ENCODE measurements around the gene WLS. TPM values are rescaled to one million over a fixed set of nuclear protein-coding genes. Genes with fewer than 3 reads are reported as not detected.

The WLS gene
- total RNA-seq, 2 experiments from 2014 or later: not detected

DNA sequence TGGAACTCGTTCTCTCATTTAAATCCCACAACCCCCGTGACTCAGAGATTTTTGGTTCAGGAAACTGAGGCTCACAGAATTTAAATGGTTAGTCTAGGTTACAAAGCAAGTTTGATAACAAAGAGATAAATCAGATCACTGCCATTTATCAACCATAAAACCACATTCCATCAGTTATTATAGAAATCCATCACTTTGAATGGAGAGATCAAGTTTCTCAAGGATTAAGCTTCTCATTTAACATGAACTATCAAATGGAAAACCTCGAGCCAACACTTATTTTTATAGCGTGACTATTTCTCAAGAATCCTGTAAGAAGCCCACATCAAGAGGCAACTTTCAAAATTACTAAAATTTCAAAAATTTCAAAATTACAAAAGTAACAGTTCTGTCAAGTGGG is 11.9 kb downstream of the WLS start:
- Mint-ChIP-seq H3K27ac (no peak overlapping the region), H3K4me1 (no peaks in the 10 kb centered on the region), H3K4me3 (no peak overlapping the region), H3K36me3 (ENCODE audit: low read depth) (no peaks in the 10 kb centered on the region), H3K9me3 (no peaks in the 10 kb centered on the region), H3K27me3 (peaks cover 2% of the 10 kb centered on the region)
- DNase-seq: no peak
- CTCF ChIA-PET: no interaction called here
- POLR2A ChIA-PET: no interaction called here

DNA sequence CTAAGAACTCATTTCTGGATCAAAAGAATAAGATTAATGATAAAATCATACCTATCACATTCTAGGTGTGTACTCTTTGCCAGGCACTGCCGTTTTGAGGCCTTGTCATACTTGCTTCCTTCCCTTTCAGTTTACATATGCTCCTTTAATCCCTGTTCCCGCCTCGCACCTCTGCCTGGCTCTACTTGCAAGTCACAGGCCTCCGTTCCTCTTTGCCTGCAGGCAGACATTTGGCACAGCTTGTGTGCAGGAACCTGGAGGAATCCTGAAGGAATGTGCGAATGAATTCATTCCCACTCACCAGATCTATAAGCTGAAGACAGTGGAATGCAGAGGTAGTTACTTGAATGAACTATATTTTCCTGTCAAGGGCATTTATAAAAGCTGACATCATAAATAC is 13.8 kb downstream of the WLS start:
- no peaks in the 10 kb centered on the region for H3K36me3 Mint-ChIP-seq (ENCODE audit: low read depth)
- ChIA-PET CTCF (no interaction called here), POLR2A (no interaction called here)
- peaks cover 2% of the 10 kb centered on the region for H3K27me3 Mint-ChIP-seq
- no peak for DNase-seq
- no peak overlapping the region for H3K27ac Mint-ChIP-seq
- H3K4me3 Mint-ChIP-seq: no peak overlapping the region
- H3K9me3 Mint-ChIP-seq: no peaks in the 10 kb centered on the region
- H3K4me1 Mint-ChIP-seq: no peaks in the 10 kb centered on the region

DNA sequence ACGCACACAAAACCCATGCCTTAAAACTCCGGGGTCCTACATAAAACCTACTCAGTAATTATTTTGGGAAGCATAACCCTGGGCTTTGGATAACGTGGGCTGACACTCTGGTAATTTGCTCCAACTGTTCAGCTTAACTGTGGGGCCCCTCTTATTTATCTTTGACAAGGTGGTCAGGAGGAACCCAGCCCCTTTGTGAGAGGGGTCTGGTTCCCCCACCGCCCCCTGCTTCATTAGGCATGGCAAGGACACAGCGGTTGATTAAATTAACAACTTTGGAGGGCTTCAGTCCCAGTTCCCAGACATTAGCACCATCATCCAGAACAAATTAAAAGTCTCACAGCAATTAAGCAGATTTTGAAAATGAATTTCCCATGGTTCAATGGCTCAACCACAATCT is 14.7 kb downstream of the WLS start:
- peaks cover 2% of the 10 kb centered on the region for H3K27me3 Mint-ChIP-seq
- H3K4me3 Mint-ChIP-seq: no peak overlapping the region
- ChIA-PET CTCF (no interaction called here), POLR2A (no interaction called here)
- H3K27ac Mint-ChIP-seq: no peak overlapping the region
- H3K9me3 Mint-ChIP-seq: no peaks in the 10 kb centered on the region
- DNase-seq: no peak
- H3K36me3 Mint-ChIP-seq (ENCODE audit: low read depth): no peaks in the 10 kb centered on the region
- no peaks in the 10 kb centered on the region for H3K4me1 Mint-ChIP-seq

DNA sequence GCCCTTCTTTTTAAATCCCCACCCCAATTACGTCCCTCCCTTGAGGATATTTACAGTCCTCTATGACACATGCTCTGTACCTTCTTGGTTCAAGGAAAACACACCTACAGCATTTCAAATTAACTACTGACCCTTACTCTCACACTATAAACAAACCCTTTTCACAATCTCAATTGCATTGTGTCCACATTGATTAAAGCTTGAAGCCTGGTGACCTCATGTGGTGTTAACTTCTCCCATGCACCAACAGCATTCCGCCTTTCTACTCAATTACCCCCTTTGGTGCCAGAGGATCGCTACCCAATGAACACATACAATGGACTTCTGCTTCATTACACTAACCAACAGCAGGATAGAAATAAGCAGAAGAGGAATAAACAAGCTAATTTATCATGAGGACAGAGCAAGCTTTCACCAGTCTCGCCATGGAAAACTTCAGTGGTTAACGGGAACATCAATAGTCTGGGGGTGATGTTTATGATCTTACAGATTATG is 15.2 kb downstream of the WLS start:
- Mint-ChIP-seq H3K9me3 (no peaks in the 10 kb centered on the region), H3K27me3 (peaks cover 2% of the 10 kb centered on the region), H3K27ac (no peak overlapping the region), H3K4me1 (no peaks in the 10 kb centered on the region), H3K36me3 (ENCODE audit: low read depth) (no peaks in the 10 kb centered on the region), H3K4me3 (no peak overlapping the region)
- CTCF ChIA-PET: no interaction called here
- POLR2A ChIA-PET: no interaction called here
- no peak for DNase-seq

DNA sequence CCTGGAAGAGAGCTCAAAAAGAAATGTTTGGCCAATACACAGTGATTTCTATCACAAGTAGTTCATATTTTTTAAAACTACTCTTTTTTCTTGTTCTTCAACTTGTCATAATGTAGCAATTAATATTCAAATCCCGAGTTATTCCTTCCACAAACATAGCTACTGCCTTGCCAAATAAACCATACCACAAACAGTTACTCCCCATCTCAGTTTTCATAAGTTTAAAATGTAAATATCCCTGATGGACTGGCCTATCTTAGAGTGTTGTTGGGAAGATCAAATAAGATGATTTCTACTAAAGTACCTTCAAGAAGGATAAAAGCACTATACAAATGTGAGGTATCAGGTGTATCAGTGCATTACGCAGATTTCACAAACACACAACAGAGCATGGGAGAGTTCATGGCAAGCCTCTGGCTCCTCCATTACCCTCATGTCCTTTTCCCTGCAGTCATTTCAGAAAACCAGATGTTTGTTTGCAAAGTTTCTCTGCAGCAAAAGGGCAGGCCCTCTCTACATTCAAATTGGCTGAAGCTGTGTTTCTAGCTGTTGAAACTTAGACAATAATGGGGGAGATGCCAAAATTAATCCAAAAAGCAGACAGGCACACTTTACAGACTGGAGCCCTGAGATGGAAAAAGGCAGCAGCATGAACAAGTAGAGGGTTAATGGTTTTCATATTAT is 16.1 kb downstream of the WLS start:
- Mint-ChIP-seq H3K27ac (no peak overlapping the region), H3K4me1 (no peaks in the 10 kb centered on the region), H3K4me3 (no peak overlapping the region), H3K9me3 (no peaks in the 10 kb centered on the region), H3K36me3 (ENCODE audit: low read depth) (no peaks in the 10 kb centered on the region), H3K27me3 (peaks cover 2% of the 10 kb centered on the region)
- POLR2A ChIA-PET: no interaction called here
- CTCF ChIA-PET: no interaction called here
- DNase-seq: no peak

DNA sequence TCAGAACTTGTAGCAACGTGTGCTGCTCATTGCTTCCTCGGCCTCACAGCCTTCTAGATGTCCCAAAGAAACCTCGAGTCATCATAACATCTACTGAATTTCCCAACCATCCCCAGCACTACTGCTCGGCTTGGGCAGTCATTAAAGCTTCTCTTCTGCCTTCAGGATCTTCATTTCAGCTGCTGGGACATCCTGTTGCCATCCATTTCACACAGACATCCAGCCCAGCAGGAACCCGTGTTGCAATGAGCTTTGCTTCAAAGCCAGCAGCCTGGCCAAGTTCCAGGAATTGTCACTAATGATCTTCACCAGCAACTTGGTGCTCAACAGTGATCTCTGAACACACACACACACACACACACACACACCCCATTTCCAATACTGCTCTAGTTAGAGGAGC is 18.5 kb downstream of the WLS start:
- no peaks in the 10 kb centered on the region for H3K4me1 Mint-ChIP-seq
- peaks cover 2% of the 10 kb centered on the region for H3K27me3 Mint-ChIP-seq
- CTCF ChIA-PET: no interaction called here
- H3K27ac Mint-ChIP-seq: no peak overlapping the region
- H3K9me3 Mint-ChIP-seq: no peaks in the 10 kb centered on the region
- no peak overlapping the region for H3K4me3 Mint-ChIP-seq
- H3K36me3 Mint-ChIP-seq (ENCODE audit: low read depth): no peaks in the 10 kb centered on the region
- POLR2A ChIA-PET: no interaction called here
- DNase-seq: no peak

DNA sequence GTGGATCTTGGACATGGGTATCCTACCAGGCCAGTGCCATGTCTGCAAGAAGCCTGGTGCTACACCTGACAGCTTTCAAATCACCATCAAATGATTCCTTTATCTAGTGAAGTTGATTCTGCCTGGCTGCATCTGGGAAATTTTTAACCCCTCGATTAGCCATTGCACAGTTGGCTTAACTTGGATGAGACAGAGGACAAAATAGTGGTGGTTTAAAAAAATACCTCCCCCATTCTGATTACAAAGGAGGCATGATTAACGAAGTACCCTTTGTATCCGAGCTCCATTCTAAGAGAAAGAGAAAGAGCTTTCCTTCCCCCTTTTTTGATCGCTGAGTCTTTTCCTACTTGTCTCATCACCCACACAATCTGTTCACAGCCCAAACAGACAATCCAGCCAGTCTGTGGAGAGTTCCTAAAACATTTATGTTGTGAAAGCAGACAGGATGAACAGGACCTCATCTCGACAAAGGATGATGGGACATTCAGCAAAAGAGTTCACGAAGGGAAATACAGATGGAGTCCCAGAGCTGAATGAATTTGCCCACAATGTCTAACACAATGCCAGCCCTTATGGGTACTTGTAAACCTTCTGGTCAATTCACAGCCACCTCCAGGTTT is 20.5 kb downstream of the WLS start:
- Mint-ChIP-seq H3K4me3 (no peak overlapping the region), H3K4me1 (no peaks in the 10 kb centered on the region), H3K27ac (no peak overlapping the region), H3K36me3 (ENCODE audit: low read depth) (no peaks in the 10 kb centered on the region), H3K9me3 (no peaks in the 10 kb centered on the region), H3K27me3 (peaks cover 2% of the 10 kb centered on the region)
- CTCF ChIA-PET: no interaction called here
- no peak for DNase-seq
- POLR2A ChIA-PET: no interaction called here

- CTCF ChIA-PET: no interaction called here
- DNase-seq: no peak
- H3K27me3 Mint-ChIP-seq: no peaks in the 10 kb centered on the region
Measured at GRCh38 chr1:68210829-68211228, 21.5 kb downstream of the WLS start.

GRCh38 chr1:68210027-68210426 is 22.3 kb downstream of the WLS start:
- ChIA-PET CTCF (no interaction called here), POLR2A (no interaction called here)
- Mint-ChIP-seq H3K9me3 (no peaks in the 10 kb centered on the region), H3K4me1 (no peaks in the 10 kb centered on the region), H3K27me3 (no peaks in the 10 kb centered on the region), H3K4me3 (no peak overlapping the region), H3K27ac (no peak overlapping the region), H3K36me3 (ENCODE audit: low read depth) (no peaks in the 10 kb centered on the region)
- no peak for DNase-seq

More at GRCh38 chr1:68210829-68211228, 21.5 kb downstream of the WLS start:
- H3K27ac Mint-ChIP-seq: no peak overlapping the region
- no peaks in the 10 kb centered on the region for H3K36me3 Mint-ChIP-seq (ENCODE audit: low read depth)
- no peaks in the 10 kb centered on the region for H3K4me1 Mint-ChIP-seq
- POLR2A ChIA-PET: no interaction called here
- no peaks in the 10 kb centered on the region for H3K9me3 Mint-ChIP-seq
- H3K4me3 Mint-ChIP-seq: no peak overlapping the region

- Mint-ChIP-seq H3K27ac (no peak overlapping the region), H3K27me3 (no peaks in the 10 kb centered on the region), H3K4me1 (no peaks in the 10 kb centered on the region), H3K4me3 (no peak overlapping the region), H3K36me3 (ENCODE audit: low read depth) (no peaks in the 10 kb centered on the region), H3K9me3 (no peaks in the 10 kb centered on the region)
- ChIA-PET POLR2A (interaction anchor here (0.7 kb wide), 1 partner anchor 1847 kb away, joined by 4 read pairs; no protein-coding TSS in a partner anchor), CTCF (interaction anchor here (0.8 kb wide), 1 partner anchor 9 kb away, joined by 3 read pairs; no protein-coding TSS in a partner anchor)
- DNase-seq: no peak
Measured at GRCh38 chr1:68206848-68207689, 25.3 kb downstream of the WLS start.

- CTCF ChIA-PET: interaction anchor here (0.8 kb wide), 1 partner anchor 8 kb away, joined by 3 read pairs; no protein-coding TSS in a partner anchor
- no peak for DNase-seq
- Mint-ChIP-seq H3K27ac (no peak overlapping the region), H3K4me1 (no peaks in the 10 kb centered on the region), H3K27me3 (no peaks in the 10 kb centered on the region), H3K36me3 (ENCODE audit: low read depth) (no peaks in the 10 kb centered on the region), H3K9me3 (no peaks in the 10 kb centered on the region), H3K4me3 (no peak overlapping the region)
- POLR2A ChIA-PET: no interaction called here
Measured at GRCh38 chr1:68205794-68206358, 26.4 kb downstream of the WLS start.

GRCh38 chr1:68204977-68205630 is 27.2 kb downstream of the WLS start:
- no peak for DNase-seq

More at GRCh38 chr1:68204977-68205630, 27.2 kb downstream of the WLS start:
- Mint-ChIP-seq H3K36me3 (ENCODE audit: low read depth) (no peaks in the 10 kb centered on the region), H3K9me3 (no peaks in the 10 kb centered on the region), H3K4me1 (no peaks in the 10 kb centered on the region), H3K27ac (no peak overlapping the region), H3K27me3 (no peaks in the 10 kb centered on the region), H3K4me3 (no peak overlapping the region)
- ChIA-PET CTCF (no interaction called here), POLR2A (no interaction called here)
